GM12878 (cell line): ENCODE data around the gene BBOX1.

Experiments
- CHD4 ChIP-seq: fragments of 200-600 bp; sonication (generic); IDR thresholded peaks from 2 replicates; pipeline ENCODE4 v1.6.1; 2016; ENCODE audit warnings: mild to moderate bottlenecking
- EP300 ChIP-seq, 2 experiments: fragments of 150-350 bp in 1 of 2; IDR thresholded peaks; 2 replicates each; pipeline ENCODE4 v1.6.1; 2011 to 2012; ENCODE audit warnings: low read depth in 2 of 2, low read length in 2 of 2, borderline replicate concordance in 1 of 2, improper control_type of control experiment in 1 of 2, inconsistent platforms in 1 of 2; ENCODE audit not compliant: control insufficient read depth in 1 of 2
- HDGF ChIP-seq: fragments of 450-650 bp; IDR thresholded peaks from 2 replicates; pipeline ENCODE4 v1.6.1; 2016; ENCODE audit warnings: antibody characterized with exemption
- MYC ChIP-seq: IDR thresholded peaks from 2 replicates; pipeline ENCODE4 v1.6.1; 2011; ENCODE audit warnings: mild to moderate bottlenecking, low read length, moderate library complexity, inconsistent platforms; ENCODE audit not compliant: insufficient read depth, insufficient replicate concordance, insufficient read length, severe bottlenecking
- POLR2A ChIP-seq: IDR thresholded peaks from 2 replicates; pipeline ENCODE4 v1.6.1; 2011; ENCODE audit warnings: low read depth, mild to moderate bottlenecking, low read length
- STAT1 ChIP-seq: fragments of 450-650 bp; conservative IDR thresholded peaks from 2 replicates; pipeline ENCODE4 v1.6.1; 2014; ENCODE audit warnings: antibody characterized with exemption, mild to moderate bottlenecking
- TF ChIP-seq, protein P1 (sequence below): fragments of 450-650 bp; conservative IDR thresholded peaks from 2 replicates; pipeline ENCODE4 v1.6.1; 2017; ENCODE audit warnings: mild to moderate bottlenecking, moderate library complexity
- TF ChIP-seq, protein P2 (sequence below): fragments of 150-350 bp; IDR thresholded peaks from 2 replicates; pipeline ENCODE4 v1.6.1; 2016; ENCODE audit warnings: low read depth, low read length
- TF ChIP-seq, protein P3 (sequence below), 3 experiments: IDR thresholded peaks in 2 of 3; conservative IDR thresholded peaks in 1 of 3; 2 replicates each; pipeline ENCODE4 v1.5.1; 2011; ENCODE audit warnings: low read depth in 3 of 3, low read length in 3 of 3, mild to moderate bottlenecking in 3 of 3, control low read depth in 2 of 3, moderate library complexity in 2 of 3, inconsistent platforms in 1 of 3, mixed read lengths in 1 of 3; ENCODE audit not compliant: control insufficient read depth in 2 of 3, insufficient read depth in 1 of 3; ENCODE audit errors: extremely low read depth in 1 of 3
- TF ChIP-seq, protein P4 (sequence below): IDR thresholded peaks from 2 replicates; pipeline ENCODE4 v1.6.1; 2011; ENCODE audit warnings: low read depth, mild to moderate bottlenecking, low read length, moderate library complexity, borderline replicate concordance; ENCODE audit errors: extremely low read depth
- TF ChIP-seq, protein P5 (sequence below): fragments of 450-650 bp; IDR thresholded peaks from 2 replicates; pipeline ENCODE4 v1.6.1; 2017; ENCODE audit warnings: mild to moderate bottlenecking
- TF ChIP-seq, protein P6 (sequence below): IDR thresholded peaks from 2 replicates; pipeline ENCODE4 v1.6.1; 2012; ENCODE audit warnings: low read depth, low read length, improper control_type of control experiment
- TF ChIP-seq, protein P7 (sequence below): fragments of 450-650 bp; IDR thresholded peaks from 2 replicates; pipeline ENCODE4 v1.6.1; 2017; ENCODE audit warnings: antibody characterized with exemption, mild to moderate bottlenecking, moderate library complexity

- TF ChIP-seq POLR2A (no peak), MYC (no peak), EP300 (IDR thresholded peaks at IDR 0.05; ENCODE audit: borderline replicate concordance in 1 of 2, control insufficient read depth in 1 of 2, low read depth in 2 of 2, low read length in 2 of 2) (no peak), CHD4 (no peak), HDGF (no peak), STAT1 (no peak)
- TF ChIP-seq, protein P1, sequence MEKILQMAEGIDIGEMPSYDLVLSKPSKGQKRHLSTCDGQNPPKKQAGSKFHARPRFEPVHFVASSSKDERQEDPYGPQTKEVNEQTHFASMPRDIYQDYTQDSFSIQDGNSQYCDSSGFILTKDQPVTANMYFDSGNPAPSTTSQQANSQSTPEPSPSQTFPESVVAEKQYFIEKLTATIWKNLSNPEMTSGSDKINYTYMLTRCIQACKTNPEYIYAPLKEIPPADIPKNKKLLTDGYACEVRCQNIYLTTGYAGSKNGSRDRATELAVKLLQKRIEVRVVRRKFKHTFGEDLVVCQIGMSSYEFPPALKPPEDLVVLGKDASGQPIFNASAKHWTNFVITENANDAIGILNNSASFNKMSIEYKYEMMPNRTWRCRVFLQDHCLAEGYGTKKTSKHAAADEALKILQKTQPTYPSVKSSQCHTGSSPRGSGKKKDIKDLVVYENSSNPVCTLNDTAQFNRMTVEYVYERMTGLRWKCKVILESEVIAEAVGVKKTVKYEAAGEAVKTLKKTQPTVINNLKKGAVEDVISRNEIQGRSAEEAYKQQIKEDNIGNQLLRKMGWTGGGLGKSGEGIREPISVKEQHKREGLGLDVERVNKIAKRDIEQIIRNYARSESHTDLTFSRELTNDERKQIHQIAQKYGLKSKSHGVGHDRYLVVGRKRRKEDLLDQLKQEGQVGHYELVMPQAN: no peak
- TF ChIP-seq, protein P2, sequence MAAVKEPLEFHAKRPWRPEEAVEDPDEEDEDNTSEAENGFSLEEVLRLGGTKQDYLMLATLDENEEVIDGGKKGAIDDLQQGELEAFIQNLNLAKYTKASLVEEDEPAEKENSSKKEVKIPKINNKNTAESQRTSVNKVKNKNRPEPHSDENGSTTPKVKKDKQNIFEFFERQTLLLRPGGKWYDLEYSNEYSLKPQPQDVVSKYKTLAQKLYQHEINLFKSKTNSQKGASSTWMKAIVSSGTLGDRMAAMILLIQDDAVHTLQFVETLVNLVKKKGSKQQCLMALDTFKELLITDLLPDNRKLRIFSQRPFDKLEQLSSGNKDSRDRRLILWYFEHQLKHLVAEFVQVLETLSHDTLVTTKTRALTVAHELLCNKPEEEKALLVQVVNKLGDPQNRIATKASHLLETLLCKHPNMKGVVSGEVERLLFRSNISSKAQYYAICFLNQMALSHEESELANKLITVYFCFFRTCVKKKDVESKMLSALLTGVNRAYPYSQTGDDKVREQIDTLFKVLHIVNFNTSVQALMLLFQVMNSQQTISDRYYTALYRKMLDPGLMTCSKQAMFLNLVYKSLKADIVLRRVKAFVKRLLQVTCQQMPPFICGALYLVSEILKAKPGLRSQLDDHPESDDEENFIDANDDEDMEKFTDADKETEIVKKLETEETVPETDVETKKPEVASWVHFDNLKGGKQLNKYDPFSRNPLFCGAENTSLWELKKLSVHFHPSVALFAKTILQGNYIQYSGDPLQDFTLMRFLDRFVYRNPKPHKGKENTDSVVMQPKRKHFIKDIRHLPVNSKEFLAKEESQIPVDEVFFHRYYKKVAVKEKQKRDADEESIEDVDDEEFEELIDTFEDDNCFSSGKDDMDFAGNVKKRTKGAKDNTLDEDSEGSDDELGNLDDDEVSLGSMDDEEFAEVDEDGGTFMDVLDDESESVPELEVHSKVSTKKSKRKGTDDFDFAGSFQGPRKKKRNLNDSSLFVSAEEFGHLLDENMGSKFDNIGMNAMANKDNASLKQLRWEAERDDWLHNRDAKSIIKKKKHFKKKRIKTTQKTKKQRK: no peak
- TF ChIP-seq, protein P3, sequence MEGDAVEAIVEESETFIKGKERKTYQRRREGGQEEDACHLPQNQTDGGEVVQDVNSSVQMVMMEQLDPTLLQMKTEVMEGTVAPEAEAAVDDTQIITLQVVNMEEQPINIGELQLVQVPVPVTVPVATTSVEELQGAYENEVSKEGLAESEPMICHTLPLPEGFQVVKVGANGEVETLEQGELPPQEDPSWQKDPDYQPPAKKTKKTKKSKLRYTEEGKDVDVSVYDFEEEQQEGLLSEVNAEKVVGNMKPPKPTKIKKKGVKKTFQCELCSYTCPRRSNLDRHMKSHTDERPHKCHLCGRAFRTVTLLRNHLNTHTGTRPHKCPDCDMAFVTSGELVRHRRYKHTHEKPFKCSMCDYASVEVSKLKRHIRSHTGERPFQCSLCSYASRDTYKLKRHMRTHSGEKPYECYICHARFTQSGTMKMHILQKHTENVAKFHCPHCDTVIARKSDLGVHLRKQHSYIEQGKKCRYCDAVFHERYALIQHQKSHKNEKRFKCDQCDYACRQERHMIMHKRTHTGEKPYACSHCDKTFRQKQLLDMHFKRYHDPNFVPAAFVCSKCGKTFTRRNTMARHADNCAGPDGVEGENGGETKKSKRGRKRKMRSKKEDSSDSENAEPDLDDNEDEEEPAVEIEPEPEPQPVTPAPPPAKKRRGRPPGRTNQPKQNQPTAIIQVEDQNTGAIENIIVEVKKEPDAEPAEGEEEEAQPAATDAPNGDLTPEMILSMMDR (IDR thresholded peaks at IDR 0.05 in 2 of 3, conservative IDR thresholded peaks at IDR 0.05 in 1 of 3; ENCODE audit: control insufficient read depth in 2 of 3, extremely low read depth in 1 of 3, insufficient read depth in 1 of 3, low read depth in 3 of 3, low read length in 3 of 3): no peak
- TF ChIP-seq, protein P4, sequence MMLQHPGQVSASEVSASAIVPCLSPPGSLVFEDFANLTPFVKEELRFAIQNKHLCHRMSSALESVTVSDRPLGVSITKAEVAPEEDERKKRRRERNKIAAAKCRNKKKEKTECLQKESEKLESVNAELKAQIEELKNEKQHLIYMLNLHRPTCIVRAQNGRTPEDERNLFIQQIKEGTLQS: no peak
- TF ChIP-seq, protein P5, sequence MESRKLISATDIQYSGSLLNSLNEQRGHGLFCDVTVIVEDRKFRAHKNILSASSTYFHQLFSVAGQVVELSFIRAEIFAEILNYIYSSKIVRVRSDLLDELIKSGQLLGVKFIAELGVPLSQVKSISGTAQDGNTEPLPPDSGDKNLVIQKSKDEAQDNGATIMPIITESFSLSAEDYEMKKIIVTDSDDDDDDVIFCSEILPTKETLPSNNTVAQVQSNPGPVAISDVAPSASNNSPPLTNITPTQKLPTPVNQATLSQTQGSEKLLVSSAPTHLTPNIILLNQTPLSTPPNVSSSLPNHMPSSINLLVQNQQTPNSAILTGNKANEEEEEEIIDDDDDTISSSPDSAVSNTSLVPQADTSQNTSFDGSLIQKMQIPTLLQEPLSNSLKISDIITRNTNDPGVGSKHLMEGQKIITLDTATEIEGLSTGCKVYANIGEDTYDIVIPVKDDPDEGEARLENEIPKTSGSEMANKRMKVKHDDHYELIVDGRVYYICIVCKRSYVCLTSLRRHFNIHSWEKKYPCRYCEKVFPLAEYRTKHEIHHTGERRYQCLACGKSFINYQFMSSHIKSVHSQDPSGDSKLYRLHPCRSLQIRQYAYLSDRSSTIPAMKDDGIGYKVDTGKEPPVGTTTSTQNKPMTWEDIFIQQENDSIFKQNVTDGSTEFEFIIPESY: no peak
- TF ChIP-seq, protein P6, sequence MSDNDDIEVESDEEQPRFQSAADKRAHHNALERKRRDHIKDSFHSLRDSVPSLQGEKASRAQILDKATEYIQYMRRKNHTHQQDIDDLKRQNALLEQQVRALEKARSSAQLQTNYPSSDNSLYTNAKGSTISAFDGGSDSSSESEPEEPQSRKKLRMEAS: no peak
- TF ChIP-seq, protein P7, sequence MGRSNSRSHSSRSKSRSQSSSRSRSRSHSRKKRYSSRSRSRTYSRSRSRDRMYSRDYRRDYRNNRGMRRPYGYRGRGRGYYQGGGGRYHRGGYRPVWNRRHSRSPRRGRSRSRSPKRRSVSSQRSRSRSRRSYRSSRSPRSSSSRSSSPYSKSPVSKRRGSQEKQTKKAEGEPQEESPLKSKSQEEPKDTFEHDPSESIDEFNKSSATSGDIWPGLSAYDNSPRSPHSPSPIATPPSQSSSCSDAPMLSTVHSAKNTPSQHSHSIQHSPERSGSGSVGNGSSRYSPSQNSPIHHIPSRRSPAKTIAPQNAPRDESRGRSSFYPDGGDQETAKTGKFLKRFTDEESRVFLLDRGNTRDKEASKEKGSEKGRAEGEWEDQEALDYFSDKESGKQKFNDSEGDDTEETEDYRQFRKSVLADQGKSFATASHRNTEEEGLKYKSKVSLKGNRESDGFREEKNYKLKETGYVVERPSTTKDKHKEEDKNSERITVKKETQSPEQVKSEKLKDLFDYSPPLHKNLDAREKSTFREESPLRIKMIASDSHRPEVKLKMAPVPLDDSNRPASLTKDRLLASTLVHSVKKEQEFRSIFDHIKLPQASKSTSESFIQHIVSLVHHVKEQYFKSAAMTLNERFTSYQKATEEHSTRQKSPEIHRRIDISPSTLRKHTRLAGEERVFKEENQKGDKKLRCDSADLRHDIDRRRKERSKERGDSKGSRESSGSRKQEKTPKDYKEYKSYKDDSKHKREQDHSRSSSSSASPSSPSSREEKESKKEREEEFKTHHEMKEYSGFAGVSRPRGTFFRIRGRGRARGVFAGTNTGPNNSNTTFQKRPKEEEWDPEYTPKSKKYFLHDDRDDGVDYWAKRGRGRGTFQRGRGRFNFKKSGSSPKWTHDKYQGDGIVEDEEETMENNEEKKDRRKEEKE: no peak
Observed at GRCh38 chr11:27002838-27003237, 37.8 kb upstream of the BBOX1 start.
